GM12873 (cell line): ENCODE data around the gene MICU2.

Source experiments
- TF ChIP-seq, protein P1 (sequence below): IDR thresholded peaks from 2 replicates; pipeline ENCODE4 v1.5.1; 2012; ENCODE audit warnings: low read depth, mild to moderate bottlenecking, moderate library complexity, low read length, control low read depth; ENCODE audit not compliant: insufficient read depth; ENCODE audit errors: missing control alignments

Gene MICU2

DNA sequence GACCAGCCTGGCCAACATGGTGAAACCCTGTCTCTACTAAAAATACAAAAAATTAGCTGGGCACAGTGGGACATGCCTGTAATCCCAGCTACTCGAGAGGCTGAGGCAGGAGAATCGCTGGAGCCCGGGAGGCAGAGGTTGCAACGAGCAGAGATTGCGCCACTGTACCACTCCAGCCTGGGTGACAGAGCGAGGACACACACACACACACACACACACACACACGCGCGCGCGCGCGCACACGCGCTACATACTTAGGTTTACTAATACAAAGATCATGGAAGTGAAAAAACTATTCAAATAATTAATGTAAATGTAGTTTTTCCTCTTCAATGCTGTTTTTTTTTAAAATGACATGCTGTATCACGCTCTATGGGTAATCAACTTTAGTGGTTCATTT is 86.4 kb downstream of the MICU2 start:
- TF ChIP-seq, protein P1, sequence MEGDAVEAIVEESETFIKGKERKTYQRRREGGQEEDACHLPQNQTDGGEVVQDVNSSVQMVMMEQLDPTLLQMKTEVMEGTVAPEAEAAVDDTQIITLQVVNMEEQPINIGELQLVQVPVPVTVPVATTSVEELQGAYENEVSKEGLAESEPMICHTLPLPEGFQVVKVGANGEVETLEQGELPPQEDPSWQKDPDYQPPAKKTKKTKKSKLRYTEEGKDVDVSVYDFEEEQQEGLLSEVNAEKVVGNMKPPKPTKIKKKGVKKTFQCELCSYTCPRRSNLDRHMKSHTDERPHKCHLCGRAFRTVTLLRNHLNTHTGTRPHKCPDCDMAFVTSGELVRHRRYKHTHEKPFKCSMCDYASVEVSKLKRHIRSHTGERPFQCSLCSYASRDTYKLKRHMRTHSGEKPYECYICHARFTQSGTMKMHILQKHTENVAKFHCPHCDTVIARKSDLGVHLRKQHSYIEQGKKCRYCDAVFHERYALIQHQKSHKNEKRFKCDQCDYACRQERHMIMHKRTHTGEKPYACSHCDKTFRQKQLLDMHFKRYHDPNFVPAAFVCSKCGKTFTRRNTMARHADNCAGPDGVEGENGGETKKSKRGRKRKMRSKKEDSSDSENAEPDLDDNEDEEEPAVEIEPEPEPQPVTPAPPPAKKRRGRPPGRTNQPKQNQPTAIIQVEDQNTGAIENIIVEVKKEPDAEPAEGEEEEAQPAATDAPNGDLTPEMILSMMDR = no peak

DNA sequence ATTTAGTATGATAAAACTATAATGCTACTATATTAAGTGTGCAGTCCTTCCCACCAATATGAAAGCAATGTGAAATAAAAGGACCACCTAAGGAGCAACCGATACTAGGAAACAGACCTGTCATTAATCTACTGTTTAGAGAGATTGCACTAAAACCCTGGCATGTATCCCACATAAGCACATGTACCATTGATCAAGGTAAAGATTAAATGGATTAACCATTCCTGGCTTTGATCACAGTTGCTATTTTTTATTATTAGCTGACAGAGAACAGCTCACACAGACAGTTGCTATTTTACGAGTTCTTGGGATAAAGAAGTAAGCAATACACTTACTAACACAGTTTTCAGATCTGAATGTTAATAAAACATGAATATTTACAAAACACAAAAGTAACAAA is 87.2 kb downstream of the MICU2 start:
- TF ChIP-seq, protein P1 = no peak

DNA sequence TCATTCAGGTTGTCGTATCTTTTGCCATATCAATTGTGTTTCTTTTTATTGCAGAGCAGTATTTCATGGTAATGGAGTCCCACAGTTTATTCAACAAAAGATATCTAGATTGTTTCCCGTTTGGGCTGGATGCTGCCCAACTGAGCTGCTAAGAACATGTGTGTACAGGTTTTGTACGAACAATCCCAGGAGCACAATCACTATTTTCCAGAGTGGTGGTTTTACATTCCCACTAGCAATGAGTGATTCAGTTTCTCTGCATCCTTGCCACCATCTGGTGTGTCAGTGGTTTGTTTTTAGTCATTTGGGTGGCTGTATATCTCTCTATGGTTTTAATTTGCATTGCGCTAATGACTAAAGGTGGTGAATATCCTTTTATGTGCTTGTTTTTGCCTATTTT is 92.1 kb downstream of the MICU2 start:
- TF ChIP-seq, protein P1 = no peak

DNA sequence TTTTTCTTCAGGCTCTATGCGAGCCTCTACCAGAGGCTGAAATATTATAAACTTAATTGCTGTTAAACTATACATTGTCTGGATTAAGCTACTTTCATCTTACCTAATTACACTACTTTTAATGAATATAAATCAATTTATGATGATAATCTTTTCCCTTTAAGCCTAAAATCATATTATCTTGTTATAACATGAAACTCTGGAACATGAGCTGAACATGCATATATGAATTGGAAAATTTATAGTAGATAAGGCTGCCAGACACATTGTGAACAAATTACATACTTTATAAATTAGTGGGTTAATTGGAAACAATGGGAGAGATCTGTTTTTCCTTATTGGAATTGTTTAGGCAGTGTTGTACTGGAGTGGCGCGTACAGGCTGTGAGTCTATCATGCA is 99.6 kb downstream of the MICU2 start:
- TF ChIP-seq, protein P1 = no peak

DNA sequence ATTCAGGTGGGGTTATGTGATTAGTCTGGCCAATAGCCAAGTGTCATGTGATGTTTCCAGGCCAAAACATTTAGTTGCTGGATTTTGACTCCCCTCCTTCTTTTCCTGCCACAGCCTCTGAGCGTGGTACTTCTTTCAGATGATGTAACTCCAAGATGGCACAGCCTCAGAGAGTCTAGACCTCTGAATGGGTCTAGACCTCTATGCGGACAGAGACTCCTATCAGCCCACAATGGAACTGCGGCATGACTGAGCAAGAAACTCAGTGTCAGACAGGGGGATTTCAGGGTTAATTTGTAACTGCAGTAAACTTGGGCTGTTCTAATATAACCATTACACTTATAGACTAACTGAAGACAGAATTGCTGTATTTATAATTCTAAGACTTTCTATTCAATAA is 102.3 kb downstream of the MICU2 start:
- TF ChIP-seq, protein P1 = no peak

DNA sequence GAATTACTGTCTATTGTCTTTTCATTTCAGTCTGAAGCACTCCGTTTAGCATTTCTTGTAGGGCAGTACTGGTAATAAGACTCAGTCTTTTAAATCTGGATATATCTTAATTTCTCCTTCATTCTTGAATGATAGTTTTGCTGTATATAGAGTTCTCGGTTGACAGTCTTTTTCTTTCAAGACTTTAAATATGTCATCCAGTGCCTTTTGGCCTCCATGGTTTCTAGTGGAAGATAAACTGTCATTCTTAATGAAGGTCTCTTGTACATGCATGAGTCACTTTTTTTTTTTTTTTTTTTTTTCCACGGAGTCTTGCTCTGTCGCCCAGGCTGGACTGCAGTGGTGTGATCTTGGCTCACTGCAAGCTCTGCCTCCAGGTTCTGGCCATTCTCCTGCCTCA is 117.6 kb downstream of the MICU2 start:
- TF ChIP-seq, protein P1 = no peak

DNA sequence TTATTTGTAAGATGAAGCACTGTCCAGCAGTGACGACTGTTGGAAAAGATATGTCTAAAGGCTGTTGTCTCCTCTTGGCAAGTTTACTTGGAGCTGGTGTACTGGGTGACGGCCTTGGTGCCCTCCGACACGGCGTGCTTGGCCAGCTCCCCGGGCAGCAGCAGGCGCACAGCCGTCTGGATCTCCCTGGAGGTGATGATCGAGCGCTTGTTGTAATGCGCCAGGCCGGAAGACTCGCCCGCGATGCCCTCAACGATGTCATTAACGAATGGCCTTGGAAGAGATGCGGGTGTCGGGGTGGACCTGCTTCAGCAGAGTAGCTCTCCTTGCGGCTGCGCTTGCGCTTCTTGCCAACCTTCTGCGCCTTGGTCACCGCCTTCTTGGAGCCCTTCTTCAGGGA is 120.2 kb downstream of the MICU2 start:
- TF ChIP-seq, protein P1 = no peak

DNA sequence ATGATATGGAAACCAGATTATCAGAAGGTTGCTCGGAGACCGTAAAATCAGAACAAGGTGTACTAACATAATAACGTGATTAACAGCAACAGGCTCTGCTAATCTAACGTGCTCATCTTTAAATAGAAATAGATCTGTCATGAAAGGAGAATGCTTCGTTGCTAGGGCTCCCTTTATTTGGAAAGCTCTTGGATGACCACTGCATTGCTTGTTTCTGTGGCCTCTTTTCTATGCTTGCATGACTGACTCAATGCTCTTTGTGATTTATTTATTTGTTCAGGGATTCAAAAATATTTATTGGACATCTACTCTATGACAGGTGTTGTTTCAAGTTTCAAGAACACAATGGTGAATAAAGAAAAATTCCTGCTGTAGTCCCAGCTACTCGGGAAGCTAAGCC is 122.6 kb downstream of the MICU2 start:
- TF ChIP-seq, protein P1 = no peak
